DMS 273 (cell line): ENCODE results near the gene MARK1.
"Not testable (repeated sequence)": the region's sequence is repeated elsewhere in the genome, so short reads cannot be mapped to it uniquely, and the experiment has no call there.

Experiments used
- DNase-seq: peaks from one replicate; lab custom pipeline; 2025; ENCODE audit not compliant: unreplicated experiment; lab: John Stamatoyannopoulos, UW

The MARK1 gene

DNA sequence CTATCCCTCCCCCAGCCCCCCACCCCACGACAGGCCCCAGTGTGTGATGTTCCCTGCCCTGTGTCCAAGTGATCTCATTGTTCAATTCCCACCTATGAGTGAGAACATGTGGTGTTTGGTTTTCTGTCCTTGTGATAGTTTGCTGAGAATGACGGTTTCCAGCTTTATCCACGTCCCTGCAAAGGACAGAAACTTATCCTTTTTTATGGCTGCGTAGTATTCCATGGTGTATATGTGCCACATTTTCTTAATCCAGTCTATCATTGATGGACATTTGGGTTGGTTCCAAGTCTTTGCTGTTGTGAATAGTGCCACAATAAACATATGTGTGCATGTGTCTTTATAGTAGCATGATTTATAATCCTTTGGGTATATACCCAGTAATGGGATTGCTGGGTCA lies 77.7 kb downstream of the MARK1 start:
- DNase-seq: not testable (repeated sequence)

- DNase-seq: not testable (repeated sequence)
Measured at GRCh38 chr1:220611100-220611499, 83.2 kb downstream of the MARK1 start.

GRCh38 chr1:220616836-220617235 lies 88.9 kb downstream of the MARK1 start:
- no peak for DNase-seq

- no peak for DNase-seq
Measured at GRCh38 chr1:220628431-220628830, 100.5 kb downstream of the MARK1 start.

DNA sequence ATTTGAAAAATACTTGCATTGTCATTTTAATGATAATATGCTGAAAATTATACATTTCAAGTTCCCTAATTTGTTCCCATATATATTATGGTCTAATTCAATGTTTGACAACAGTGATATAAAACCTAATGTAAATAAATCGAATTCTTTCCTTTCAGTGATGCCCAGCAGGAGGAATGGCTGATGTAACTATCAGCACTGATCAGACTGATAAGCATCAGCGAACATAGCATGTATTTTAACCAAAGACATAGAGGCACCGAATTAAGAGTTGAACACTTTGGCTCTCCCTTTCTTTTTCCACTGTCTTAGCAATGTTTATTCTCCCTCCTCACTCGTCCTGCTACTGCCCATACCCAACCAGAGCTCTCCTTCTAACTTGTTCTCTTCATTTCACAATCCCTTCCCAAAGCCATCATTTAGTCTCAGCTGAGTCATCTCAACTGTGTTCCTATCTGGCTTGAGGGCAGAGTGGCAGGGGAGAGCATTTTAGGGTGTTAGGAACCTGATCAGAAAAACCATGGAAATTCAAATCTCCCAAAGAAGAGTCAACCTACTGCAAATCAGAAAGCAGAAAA lies 103.4 kb downstream of the MARK1 start:
- DNase-seq: no peak

GRCh38 chr1:220637759-220638158 lies 109.8 kb downstream of the MARK1 start:
- DNase-seq: no peak

DNA sequence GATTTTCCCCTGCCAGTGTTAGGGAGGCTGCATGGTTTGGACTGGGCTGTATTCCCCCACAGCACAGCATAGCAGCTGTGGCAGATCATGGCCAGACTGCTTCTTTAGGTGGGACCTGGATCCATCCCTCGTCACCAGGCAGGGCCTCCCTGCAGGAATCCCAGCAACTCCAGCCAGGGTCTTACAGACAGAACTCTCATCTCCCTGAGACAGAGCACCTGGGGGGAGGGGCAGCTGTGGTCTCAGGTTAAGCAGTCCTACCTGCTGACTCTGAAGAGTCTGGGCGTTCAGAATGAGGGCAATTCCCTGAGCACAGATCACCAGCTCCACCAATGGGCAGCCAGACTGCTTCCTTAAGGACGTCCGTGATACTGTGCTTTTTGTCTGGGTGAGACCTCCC lies 114.3 kb downstream of the MARK1 start:
- no peak for DNase-seq

GRCh38 chr1:220652995-220653394 lies 125.1 kb downstream of the MARK1 start:
- peak; percentile 98 for DNase-seq

DNA sequence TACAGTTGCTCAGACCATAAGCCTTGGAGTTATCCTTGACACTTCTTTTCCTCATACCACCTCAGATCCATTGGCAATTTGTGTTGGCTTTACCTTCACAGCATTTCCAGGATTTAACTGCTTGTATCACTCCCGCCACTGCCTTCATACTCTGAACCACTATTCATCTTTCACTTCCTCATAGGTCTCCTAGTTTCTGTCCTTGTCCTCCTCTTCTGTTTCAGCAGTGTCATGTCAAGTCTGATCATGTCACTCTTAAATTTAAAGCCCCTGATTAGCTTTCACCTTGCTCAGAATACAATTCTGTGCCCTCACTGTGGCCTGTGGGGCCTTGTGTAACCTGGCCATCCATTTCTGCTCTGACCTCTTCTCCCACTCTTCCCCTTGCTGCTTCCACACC lies 127.6 kb downstream of the MARK1 start:
- DNase-seq: no peak

GRCh38 chr1:220655961-220656740 lies 128.2 kb downstream of the MARK1 start:
- peak; percentile 92 for DNase-seq

GRCh38 chr1:220666349-220666748 lies 138.4 kb downstream of the MARK1 start:
- no peak for DNase-seq

- no peak for DNase-seq
Measured at GRCh38 chr1:220669005-220669404, 141.1 kb downstream of the MARK1 start.

DNA sequence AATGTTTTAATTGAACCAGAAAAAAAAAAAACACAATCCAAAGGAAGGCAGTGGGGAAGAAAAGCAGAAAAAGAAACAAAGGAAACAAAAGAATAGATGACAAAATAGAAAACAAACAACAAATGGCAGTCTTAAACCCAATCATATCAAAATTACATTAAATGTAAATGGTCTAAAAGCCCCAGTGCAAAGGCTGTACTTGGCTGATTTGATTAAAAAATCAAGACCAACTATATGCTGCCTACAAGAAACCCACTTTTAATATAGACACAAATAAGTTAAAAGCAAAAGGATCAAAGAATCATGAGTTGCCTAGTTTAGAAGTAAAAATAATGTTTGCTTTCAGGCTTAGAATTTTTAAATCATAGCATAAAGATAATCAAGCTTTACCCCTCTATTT lies 142.4 kb downstream of the MARK1 start:
- DNase-seq: no peak

GRCh38 chr1:220673921-220674320 lies 146.0 kb downstream of the MARK1 start:
- DNase-seq: no peak

DNA sequence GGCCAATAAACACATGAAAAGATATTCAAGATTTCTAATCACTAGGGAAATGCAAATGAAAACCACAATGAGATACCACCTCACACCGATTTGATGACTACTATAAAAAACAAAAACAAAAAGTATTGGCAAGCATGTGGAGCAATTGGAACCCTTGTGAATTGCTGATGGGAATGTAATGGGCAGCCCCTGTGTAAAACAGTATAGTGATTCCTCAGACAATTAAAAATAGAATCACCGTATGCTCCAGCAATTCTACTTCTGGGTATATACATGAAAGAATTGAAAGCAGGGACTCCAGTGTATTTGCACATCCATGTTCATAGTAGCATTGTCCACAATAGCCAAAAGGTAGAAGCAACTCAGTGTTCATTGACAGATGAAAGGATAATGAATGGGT lies 149.3 kb downstream of the MARK1 start:
- no peak for DNase-seq

DNA sequence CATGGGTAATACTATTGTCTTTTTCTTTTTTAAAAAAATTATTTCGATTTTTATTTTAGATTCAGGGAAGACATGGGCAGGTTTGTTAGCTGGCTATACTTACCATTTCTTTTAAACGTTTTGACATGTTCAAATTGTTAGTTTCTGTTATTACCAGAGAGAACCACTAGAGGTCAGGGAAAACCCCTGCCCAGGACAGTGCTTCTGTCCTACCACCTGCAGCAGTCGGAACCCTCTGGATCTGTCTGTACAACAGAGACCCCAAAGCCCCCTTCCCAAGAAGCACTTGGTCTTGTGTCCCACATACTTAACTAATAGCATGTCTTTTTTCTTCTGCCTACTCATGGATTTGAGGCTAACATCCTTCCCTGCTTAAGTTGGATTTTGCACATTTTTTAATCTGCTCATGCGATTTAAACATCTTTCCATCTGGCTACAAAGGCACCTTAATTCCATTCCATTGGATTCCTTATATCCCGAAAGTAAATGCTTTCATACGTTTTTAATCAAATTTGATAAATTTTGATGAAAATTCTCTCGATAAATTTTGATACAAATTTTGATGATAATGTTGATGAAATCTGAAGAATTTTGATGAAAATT lies 152.2 kb downstream of the MARK1 start:
- DNase-seq: peak; percentile 72

- DNase-seq: no peak
Measured at GRCh38 chr1:220681220-220681880, 153.4 kb downstream of the MARK1 start.

GRCh38 chr1:220682901-220683576 lies 155.1 kb downstream of the MARK1 start:
- no peak for DNase-seq

DNA sequence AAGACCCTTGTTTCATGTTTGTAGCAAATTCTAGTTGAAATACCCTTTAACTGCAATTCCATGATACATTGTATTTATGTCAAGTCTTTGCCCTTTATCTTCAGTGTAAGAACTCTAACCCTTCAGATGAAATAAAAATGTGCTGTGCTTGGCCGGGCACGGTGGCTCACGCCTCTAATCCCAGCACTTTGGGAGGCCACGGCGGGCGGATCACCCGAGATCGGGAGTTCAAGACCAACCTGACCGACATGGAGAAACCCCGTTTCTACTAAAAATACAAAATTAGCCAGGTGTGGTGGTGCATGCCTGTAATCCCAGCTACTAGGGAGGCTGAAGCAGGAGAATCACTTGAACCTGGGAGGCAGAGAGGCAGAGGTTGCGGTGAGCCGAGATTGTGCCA lies 155.8 kb downstream of the MARK1 start:
- not testable (repeated sequence) for DNase-seq

GRCh38 chr1:220684890-220685289 lies 157.0 kb downstream of the MARK1 start:
- DNase-seq: peak; percentile 66

GRCh38 chr1:220685879-220686278 lies 157.9 kb downstream of the MARK1 start:
- DNase-seq: peak; percentile 19
